C1 segment of cervical spinal cord (tissue), 14 donors: ENCODE measurements around the gene RAB11A.

Experiments
- DNase-seq, 14 donors: peaks; one replicate each; lab custom pipeline; 2025; lab: John Stamatoyannopoulos, UW

The RAB11A gene

GRCh38 chr15:65938604-65939003 lies 69.3 kb downstream of the RAB11A start:
- DNase-seq: no peak

GRCh38 chr15:65939901-65940617 lies 70.8 kb downstream of the RAB11A start:
- DNase-seq: no peak

- DNase-seq: no peak
These were observed 71.3 kb downstream of the RAB11A start for GRCh38 chr15:65940618-65940909.
